Ovary (tissue), 3 donors: Measurements from ENCODE around the gene IQSEC3.

Experiments
- EP300 ChIP-seq: sonication (generic); formaldehyde crosslinking; IDR thresholded peaks from one replicate; pipeline ENCODE4 v1.6.1; 2017; ENCODE audit warnings: antibody characterized with exemption
- POLR2A ChIP-seq: fragments of 450-650 bp; IDR thresholded peaks from one replicate; pipeline ENCODE4 v1.6.1; 2017; ENCODE audit warnings: antibody characterized with exemption, mild to moderate bottlenecking, moderate library complexity
- TF ChIP-seq, protein P1 (sequence below), 3 donors: fragments of 450-650 bp in 2 of 3; fragments of 200-600 bp in 1 of 3; IDR thresholded peaks; one replicate each; pipeline versions ENCODE4 v1.5.1 to v1.8.0; 2016 to 2022; ENCODE audit warnings: antibody characterized with exemption in 3 of 3, mild to moderate bottlenecking in 1 of 3
- donor health status: DM: no; HTN: no; CAD: no.

DNA sequence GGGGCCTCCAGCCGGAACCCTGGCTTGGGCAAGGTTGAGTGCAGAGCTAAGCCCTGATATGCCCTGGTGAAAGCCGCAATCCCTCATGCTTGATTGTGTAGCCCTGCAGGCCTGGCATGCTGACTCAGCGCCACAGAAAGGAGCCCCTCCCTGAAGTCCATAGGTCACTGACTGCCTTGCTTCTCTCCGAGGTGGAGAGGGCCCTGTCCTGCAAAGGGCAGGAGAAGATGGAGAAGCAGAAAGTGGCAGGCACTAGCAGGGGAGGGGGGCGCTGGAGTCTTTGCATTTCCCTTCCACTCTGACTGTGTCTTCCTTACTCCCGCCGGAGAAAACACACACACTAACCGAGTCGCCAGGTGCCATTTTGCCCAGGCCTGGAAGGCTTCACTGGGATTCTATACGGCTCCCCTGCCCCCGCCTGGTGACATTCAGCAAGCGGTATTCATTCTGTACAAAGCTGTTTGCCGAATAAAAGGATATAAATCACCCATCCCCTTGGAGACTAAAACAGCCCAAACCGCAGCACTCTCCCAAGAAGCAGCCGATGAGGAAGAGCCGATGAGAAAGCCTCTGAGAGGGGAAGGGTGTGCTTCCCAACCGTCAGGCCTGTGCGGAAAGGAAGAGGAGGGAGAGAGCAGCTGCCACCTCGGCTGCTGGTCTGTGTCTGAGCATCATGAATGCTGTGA, 77.5 kb downstream of the IQSEC3 start:
- TF ChIP-seq, protein P1, sequence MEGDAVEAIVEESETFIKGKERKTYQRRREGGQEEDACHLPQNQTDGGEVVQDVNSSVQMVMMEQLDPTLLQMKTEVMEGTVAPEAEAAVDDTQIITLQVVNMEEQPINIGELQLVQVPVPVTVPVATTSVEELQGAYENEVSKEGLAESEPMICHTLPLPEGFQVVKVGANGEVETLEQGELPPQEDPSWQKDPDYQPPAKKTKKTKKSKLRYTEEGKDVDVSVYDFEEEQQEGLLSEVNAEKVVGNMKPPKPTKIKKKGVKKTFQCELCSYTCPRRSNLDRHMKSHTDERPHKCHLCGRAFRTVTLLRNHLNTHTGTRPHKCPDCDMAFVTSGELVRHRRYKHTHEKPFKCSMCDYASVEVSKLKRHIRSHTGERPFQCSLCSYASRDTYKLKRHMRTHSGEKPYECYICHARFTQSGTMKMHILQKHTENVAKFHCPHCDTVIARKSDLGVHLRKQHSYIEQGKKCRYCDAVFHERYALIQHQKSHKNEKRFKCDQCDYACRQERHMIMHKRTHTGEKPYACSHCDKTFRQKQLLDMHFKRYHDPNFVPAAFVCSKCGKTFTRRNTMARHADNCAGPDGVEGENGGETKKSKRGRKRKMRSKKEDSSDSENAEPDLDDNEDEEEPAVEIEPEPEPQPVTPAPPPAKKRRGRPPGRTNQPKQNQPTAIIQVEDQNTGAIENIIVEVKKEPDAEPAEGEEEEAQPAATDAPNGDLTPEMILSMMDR (IDR thresholded peaks at IDR 0.05): no peak
- TF ChIP-seq EP300: no peak
- TF ChIP-seq POLR2A: no peak
